Smooth muscle cell (in vitro differentiated cells): Measurements from ENCODE around the gene SNURF. TPM values are rescaled to one million over a fixed set of nuclear protein-coding genes. Genes with fewer than 3 reads are reported as not detected.

Experiments used
- polyA plus RNA-seq: library from polyadenylated mRNA; unstranded; fragments of >200 nt; fragmentation: Nextera tagmentation; extraction: Ambion mirVana; gene quantifications from 2 replicates; pipeline ENCODE4 v1.2.1, GENCODE V29; 2016
- small RNA-seq: library from RNA; depleted of rRNA; stranded (forward); fragments of <200 nt; gene quantifications from one replicate; pipeline ENCODE3, GENCODE V24; 2014
- total RNA-seq: library from RNA; depleted of rRNA; stranded (reverse); fragments of >200 nt; gene quantifications from 2 replicates; pipeline ENCODE4 v1.2.3, GENCODE V29; 2014

SNURF gene
- total and polyA plus RNA-seq, 2 experiments from 2014 or later = 5.2 to 17.3 TPM

Small RNA genes lying within 50 kb of the gene (small RNA-seq; reads per million reads assigned to genes)
- gene AC090602.1 (0.08 reads per million), gene AC124312.4 (0.61 reads per million, percentile 21 among the genes with 10 or more reads in this experiment), gene AC124312.5 (0.37 reads per million, percentile 11 among the genes with 10 or more reads in this experiment)

Other genes with a start within 250 kb of the SNURF start
- 206 and 208 TPM in 2 replicates for gene SNRPN, start within 50 bp of the SNURF start, total RNA-seq
- gene SNRPN, start within 50 bp of the SNURF start, polyA plus RNA-seq = 293 and 309 TPM in 2 replicates